DOHH2 (cell line): ENCODE results near the gene RGS18.

Experiments
- H3F3A ChIP-seq: fragments of 200-600 bp; sonication (generic), shearing (Covaris generic); 2 replicates; pipeline ENCODE4 v1.6.0; 2016; ENCODE audit warnings: antibody characterized with exemption, mild to moderate bottlenecking; ENCODE audit not compliant: control insufficient read depth, insufficient read depth
- H3K27ac ChIP-seq: fragments of 200-600 bp; sonication (generic); 2 replicates; pipeline ENCODE4 v1.5.1; 2014; ENCODE audit warnings: low read depth, mild to moderate bottlenecking, low read length, moderate library complexity
- H3K27me3 ChIP-seq: fragments of 200-600 bp; sonication (generic); 2 replicates; pipeline ENCODE4 v1.6.1; 2014; ENCODE audit warnings: mild to moderate bottlenecking, low read length, mixed read lengths; ENCODE audit not compliant: control insufficient read depth
- H3K36me3 ChIP-seq: fragments of 200-600 bp; sonication (generic); 2 replicates; pipeline ENCODE4 v1.6.1; 2014; ENCODE audit warnings: mild to moderate bottlenecking, low read length, moderate library complexity, mixed read lengths; ENCODE audit not compliant: control insufficient read depth
- H3K4me1 ChIP-seq: fragments of 200-600 bp; sonication (generic); 2 replicates; pipeline ENCODE4 v1.6.1; 2014; ENCODE audit warnings: mild to moderate bottlenecking, low read length, mixed read lengths; ENCODE audit not compliant: control insufficient read depth
- H3K4me2 ChIP-seq: fragments of 200-600 bp; sonication (generic); 2 replicates; pipeline ENCODE4 v1.6.0; 2014; ENCODE audit warnings: mild to moderate bottlenecking, low read length, moderate library complexity
- H3K4me3 ChIP-seq: fragments of 200-600 bp; sonication (generic); 2 replicates; pipeline ENCODE4 v1.5.1; 2014; ENCODE audit warnings: mild to moderate bottlenecking, low read length, mixed read lengths
- H3K79me2 ChIP-seq: fragments of 200-600 bp; sonication (generic); 2 replicates; pipeline ENCODE4 v1.6.1; 2014; ENCODE audit warnings: mild to moderate bottlenecking, low read length, mixed read lengths; ENCODE audit not compliant: control insufficient read depth
- H3K9me2 ChIP-seq: fragments of 200-600 bp; sonication (generic); replicated peaks from 2 replicates; pipeline ENCODE4 v1.6.1; 2014; ENCODE audit warnings: mild to moderate bottlenecking, low read length, mixed read lengths; ENCODE audit not compliant: control insufficient read depth
- H3K9me3 ChIP-seq: fragments of 200-600 bp; sonication (generic); 2 replicates; pipeline ENCODE4 v1.6.1; 2014; ENCODE audit warnings: antibody characterized with exemption, low read length, mixed read lengths; ENCODE audit not compliant: control insufficient read depth, insufficient read depth
- H4K20me1 ChIP-seq: fragments of 200-600 bp; sonication (generic); 2 replicates; pipeline ENCODE4 v1.6.0; 2014; ENCODE audit warnings: low read depth, mild to moderate bottlenecking, antibody characterized with exemption, low read length, moderate library complexity; ENCODE audit not compliant: control insufficient read depth, insufficient read depth
- EZH2phosphoT487 ChIP-seq: fragments of 200-600 bp; sonication (generic); IDR thresholded peaks from 2 replicates; pipeline ENCODE4 v1.6.1; 2017; ENCODE audit warnings: borderline replicate concordance, mild to moderate bottlenecking, antibody characterized with exemption, low read length, moderate library complexity, mixed read lengths
- TF ChIP-seq, protein P1 (sequence below): fragments of 200-600 bp; sonication (generic); IDR thresholded peaks from one replicate; pipeline ENCODE4 v1.5.1; 2014; ENCODE audit warnings: antibody characterized with exemption, mild to moderate bottlenecking, low read depth, low read length; ENCODE audit not compliant: poor library complexity, severe bottlenecking

Gene RGS18

GRCh38 chr1:192167011-192167410, 8.7 kb downstream of the RGS18 start:
- Histone ChIP-seq H4K20me1 (no peaks in the 10 kb centered on the region), H3F3A (no peaks in the 10 kb centered on the region), H3K9me2 (no peaks in the 10 kb centered on the region), H3K36me3 (no peaks in the 10 kb centered on the region), H3K4me3 (no peak overlapping the region), H3K4me1 (peaks cover 20% of the 10 kb centered on the region), H3K9me3 (no peaks in the 10 kb centered on the region), H3K27ac (no peak overlapping the region), H3K4me2 (no peak overlapping the region), H3K79me2 (no peaks in the 10 kb centered on the region), H3K27me3 (no peaks in the 10 kb centered on the region)
- TF ChIP-seq, protein P1, sequence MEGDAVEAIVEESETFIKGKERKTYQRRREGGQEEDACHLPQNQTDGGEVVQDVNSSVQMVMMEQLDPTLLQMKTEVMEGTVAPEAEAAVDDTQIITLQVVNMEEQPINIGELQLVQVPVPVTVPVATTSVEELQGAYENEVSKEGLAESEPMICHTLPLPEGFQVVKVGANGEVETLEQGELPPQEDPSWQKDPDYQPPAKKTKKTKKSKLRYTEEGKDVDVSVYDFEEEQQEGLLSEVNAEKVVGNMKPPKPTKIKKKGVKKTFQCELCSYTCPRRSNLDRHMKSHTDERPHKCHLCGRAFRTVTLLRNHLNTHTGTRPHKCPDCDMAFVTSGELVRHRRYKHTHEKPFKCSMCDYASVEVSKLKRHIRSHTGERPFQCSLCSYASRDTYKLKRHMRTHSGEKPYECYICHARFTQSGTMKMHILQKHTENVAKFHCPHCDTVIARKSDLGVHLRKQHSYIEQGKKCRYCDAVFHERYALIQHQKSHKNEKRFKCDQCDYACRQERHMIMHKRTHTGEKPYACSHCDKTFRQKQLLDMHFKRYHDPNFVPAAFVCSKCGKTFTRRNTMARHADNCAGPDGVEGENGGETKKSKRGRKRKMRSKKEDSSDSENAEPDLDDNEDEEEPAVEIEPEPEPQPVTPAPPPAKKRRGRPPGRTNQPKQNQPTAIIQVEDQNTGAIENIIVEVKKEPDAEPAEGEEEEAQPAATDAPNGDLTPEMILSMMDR, result no peak
- no peak for TF ChIP-seq EZH2phosphoT487

DNA sequence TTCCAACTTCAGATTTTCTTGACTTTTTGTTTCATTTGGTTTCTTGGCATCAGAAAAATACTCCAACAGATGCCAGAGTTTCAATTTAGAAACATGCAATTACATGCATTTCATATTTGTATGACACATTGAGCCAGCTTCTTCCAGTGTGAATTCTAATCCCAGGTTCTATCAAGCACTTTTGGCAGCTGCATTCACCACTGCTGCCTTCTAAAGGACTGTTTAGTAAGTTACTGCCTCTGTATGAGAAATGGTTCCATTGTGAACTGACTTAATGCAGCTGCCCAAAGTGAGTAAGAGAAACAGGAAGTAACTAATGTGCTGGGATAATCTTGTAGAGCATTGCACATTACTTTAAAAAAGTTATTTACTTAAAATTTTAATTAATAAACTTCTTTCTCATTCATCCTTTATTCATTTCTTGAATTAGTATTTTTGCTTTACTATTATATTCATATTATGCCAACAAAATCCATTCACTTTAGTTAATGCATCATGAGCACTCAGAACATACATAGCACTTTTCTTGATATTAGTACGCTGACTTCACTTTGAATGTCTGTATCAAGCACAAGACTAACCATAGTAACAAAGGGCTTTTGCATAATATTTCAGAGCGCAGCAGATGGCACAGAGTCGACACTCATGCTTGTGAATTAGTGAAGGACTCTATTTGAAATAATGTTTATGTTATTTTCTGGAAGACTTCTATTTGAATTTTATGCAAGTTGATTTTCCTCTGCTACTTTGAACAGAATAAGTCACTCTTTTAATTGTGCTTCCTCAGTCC, 9.8 kb downstream of the RGS18 start:
- H3K36me3 ChIP-seq, result no peaks in the 10 kb centered on the region
- TF ChIP-seq, protein P1, result no peak
- TF ChIP-seq EZH2phosphoT487, result no peak
- no peaks in the 10 kb centered on the region for H3K79me2 ChIP-seq
- H3K27ac ChIP-seq, result no peak overlapping the region
- H3F3A ChIP-seq, result no peaks in the 10 kb centered on the region
- H4K20me1 ChIP-seq, result no peaks in the 10 kb centered on the region
- no peaks in the 10 kb centered on the region for H3K27me3 ChIP-seq
- H3K9me3 ChIP-seq, result no peaks in the 10 kb centered on the region
- H3K4me3 ChIP-seq, result no peak overlapping the region
- no peaks in the 10 kb centered on the region for H3K9me2 ChIP-seq
- H3K4me1 ChIP-seq, result peaks cover 15% of the 10 kb centered on the region
- no peak overlapping the region for H3K4me2 ChIP-seq

DNA sequence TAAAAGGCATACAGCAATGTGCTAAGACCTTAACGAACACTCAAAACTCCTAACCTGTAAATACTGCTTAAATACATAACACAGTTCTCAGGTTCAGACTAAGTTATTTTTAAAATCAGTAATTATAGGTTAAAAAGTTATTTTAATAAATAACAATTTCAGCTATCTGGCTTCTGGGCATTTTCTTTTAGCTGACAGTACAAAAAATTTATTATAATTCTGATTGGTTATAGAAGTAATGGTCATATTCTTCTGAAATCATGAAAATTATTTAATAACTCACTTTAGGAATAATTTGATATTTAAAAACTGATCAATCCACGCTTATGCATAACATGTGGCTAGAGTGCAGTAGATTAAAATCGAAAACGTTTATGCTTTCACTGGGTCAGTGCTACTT, 10.7 kb downstream of the RGS18 start:
- H3K79me2 ChIP-seq, result no peaks in the 10 kb centered on the region
- no peak for TF ChIP-seq EZH2phosphoT487
- TF ChIP-seq, protein P1, result no peak
- no peaks in the 10 kb centered on the region for H4K20me1 ChIP-seq
- no peaks in the 10 kb centered on the region for H3F3A ChIP-seq
- H3K4me3 ChIP-seq, result no peak overlapping the region
- H3K4me2 ChIP-seq, result no peak overlapping the region
- H3K4me1 ChIP-seq, result peaks cover 15% of the 10 kb centered on the region
- no peaks in the 10 kb centered on the region for H3K9me3 ChIP-seq
- no peak overlapping the region for H3K27ac ChIP-seq
- no peaks in the 10 kb centered on the region for H3K9me2 ChIP-seq
- no peaks in the 10 kb centered on the region for H3K27me3 ChIP-seq
- no peaks in the 10 kb centered on the region for H3K36me3 ChIP-seq
